ENCODE results near the gene ADAMTSL1.

Gene ADAMTSL1

GRCh38 chr9:18720691-18721090, 246.7 kb downstream of the ADAMTSL1 start:
- no peak overlapping the region for H3K9ac ChIP-seq
- H3K79me2 ChIP-seq (ENCODE audit: insufficient read depth, low read depth) = no peaks in the 10 kb centered on the region
- H3K4me2 ChIP-seq = no peak overlapping the region
- no peak overlapping the region for H2AFZ ChIP-seq (ENCODE audit: low read depth)
- no peak overlapping the region for H3K4me3 ChIP-seq (IDR thresholded peaks at IDR 0.05; ENCODE audit: insufficient read depth, low read depth, low read length)
- H4K20me1 ChIP-seq (ENCODE audit: insufficient read depth) = no peaks in the 10 kb centered on the region
- no peak for TF ChIP-seq CTCF (conservative IDR thresholded peaks at IDR 0.05; ENCODE audit: low read depth, low read length)
- H3K36me3 ChIP-seq (ENCODE audit: insufficient read depth) = no peaks in the 10 kb centered on the region
- no peak overlapping the region for H3K27ac ChIP-seq
- H3K4me1 ChIP-seq (ENCODE audit: low read depth, poor library complexity, severe bottlenecking) = no peaks in the 10 kb centered on the region
- H3K27me3 ChIP-seq (ENCODE audit: insufficient read depth, low read depth) = no peaks in the 10 kb centered on the region

GRCh38 chr9:18721267-18721994, 247.5 kb downstream of the ADAMTSL1 start:
- Histone ChIP-seq H3K4me1 (ENCODE audit: low read depth, poor library complexity, severe bottlenecking) (no peaks in the 10 kb centered on the region), H3K4me3 (IDR thresholded peaks at IDR 0.05; ENCODE audit: insufficient read depth, low read depth, low read length) (no peak overlapping the region), H2AFZ (ENCODE audit: low read depth) (no peak overlapping the region), H3K36me3 (ENCODE audit: insufficient read depth) (no peaks in the 10 kb centered on the region), H3K4me2 (no peak overlapping the region), H3K27ac (no peak overlapping the region), H3K79me2 (ENCODE audit: insufficient read depth, low read depth) (no peaks in the 10 kb centered on the region), H3K9ac (no peak overlapping the region), H3K27me3 (ENCODE audit: insufficient read depth, low read depth) (no peaks in the 10 kb centered on the region), H4K20me1 (ENCODE audit: insufficient read depth) (no peaks in the 10 kb centered on the region)
- TF ChIP-seq CTCF (conservative IDR thresholded peaks at IDR 0.05; ENCODE audit: low read depth, low read length) = no peak

- Histone ChIP-seq H2AFZ (ENCODE audit: low read depth) (no peak overlapping the region), H3K79me2 (ENCODE audit: insufficient read depth, low read depth) (no peaks in the 10 kb centered on the region), H3K27me3 (ENCODE audit: insufficient read depth, low read depth) (no peaks in the 10 kb centered on the region), H3K36me3 (ENCODE audit: insufficient read depth) (no peaks in the 10 kb centered on the region), H3K4me2 (no peak overlapping the region), H3K4me3 (IDR thresholded peaks at IDR 0.05; ENCODE audit: insufficient read depth, low read depth, low read length) (no peak overlapping the region), H4K20me1 (ENCODE audit: insufficient read depth) (no peaks in the 10 kb centered on the region), H3K4me1 (ENCODE audit: low read depth, poor library complexity, severe bottlenecking) (no peaks in the 10 kb centered on the region), H3K27ac (no peak overlapping the region), H3K9ac (no peak overlapping the region)
- no peak for TF ChIP-seq CTCF (conservative IDR thresholded peaks at IDR 0.05; ENCODE audit: low read depth, low read length)
Observed at GRCh38 chr9:18721995-18722310, 248.0 kb downstream of the ADAMTSL1 start.

- no peak overlapping the region for H3K9ac ChIP-seq
- H3K36me3 ChIP-seq (ENCODE audit: insufficient read depth) = no peaks in the 10 kb centered on the region
- TF ChIP-seq CTCF (conservative IDR thresholded peaks at IDR 0.05; ENCODE audit: low read depth, low read length) = no peak
- no peak overlapping the region for H3K4me2 ChIP-seq
- no peak overlapping the region for H3K27ac ChIP-seq
- H3K27me3 ChIP-seq (ENCODE audit: insufficient read depth, low read depth) = no peaks in the 10 kb centered on the region
- no peak overlapping the region for H2AFZ ChIP-seq (ENCODE audit: low read depth)
- H3K79me2 ChIP-seq (ENCODE audit: insufficient read depth, low read depth) = no peaks in the 10 kb centered on the region
- no peak overlapping the region for H3K4me3 ChIP-seq (IDR thresholded peaks at IDR 0.05; ENCODE audit: insufficient read depth, low read depth, low read length)
- no peaks in the 10 kb centered on the region for H4K20me1 ChIP-seq (ENCODE audit: insufficient read depth)
- H3K4me1 ChIP-seq (ENCODE audit: low read depth, poor library complexity, severe bottlenecking) = no peaks in the 10 kb centered on the region
Observed at GRCh38 chr9:18722882-18723281, 248.9 kb downstream of the ADAMTSL1 start.

Measured in KMS-11 (cell line).